ENCODE measurements around the gene CDH11.

DNA sequence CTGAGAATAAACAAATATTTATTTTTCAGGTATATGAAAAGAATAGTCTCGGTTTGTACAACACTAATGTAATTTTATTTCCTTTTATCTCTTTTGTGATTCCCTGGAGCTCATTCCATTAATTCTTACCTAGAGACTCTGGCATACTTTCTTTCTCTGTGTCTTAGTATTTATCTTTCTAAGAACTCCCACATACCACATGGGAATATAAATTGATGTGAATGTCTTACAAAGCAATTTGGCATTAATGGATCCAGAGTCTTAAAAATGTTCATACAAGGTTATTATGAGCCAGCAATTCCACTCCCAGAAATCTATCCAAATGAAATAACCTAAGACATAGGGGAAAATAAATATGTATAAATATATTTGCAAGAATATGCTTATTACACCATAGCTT lies 202.7 kb downstream of the CDH11 start:
- no peak for TF ChIP-seq RFX5 (IDR thresholded peaks at IDR 0.05; ENCODE audit: low read depth, low read length)
- TF ChIP-seq, protein P1, sequence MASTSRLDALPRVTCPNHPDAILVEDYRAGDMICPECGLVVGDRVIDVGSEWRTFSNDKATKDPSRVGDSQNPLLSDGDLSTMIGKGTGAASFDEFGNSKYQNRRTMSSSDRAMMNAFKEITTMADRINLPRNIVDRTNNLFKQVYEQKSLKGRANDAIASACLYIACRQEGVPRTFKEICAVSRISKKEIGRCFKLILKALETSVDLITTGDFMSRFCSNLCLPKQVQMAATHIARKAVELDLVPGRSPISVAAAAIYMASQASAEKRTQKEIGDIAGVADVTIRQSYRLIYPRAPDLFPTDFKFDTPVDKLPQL (IDR thresholded peaks at IDR 0.05; ENCODE audit: extremely low read depth, insufficient read length) = no peak
- TF ChIP-seq, protein P2, sequence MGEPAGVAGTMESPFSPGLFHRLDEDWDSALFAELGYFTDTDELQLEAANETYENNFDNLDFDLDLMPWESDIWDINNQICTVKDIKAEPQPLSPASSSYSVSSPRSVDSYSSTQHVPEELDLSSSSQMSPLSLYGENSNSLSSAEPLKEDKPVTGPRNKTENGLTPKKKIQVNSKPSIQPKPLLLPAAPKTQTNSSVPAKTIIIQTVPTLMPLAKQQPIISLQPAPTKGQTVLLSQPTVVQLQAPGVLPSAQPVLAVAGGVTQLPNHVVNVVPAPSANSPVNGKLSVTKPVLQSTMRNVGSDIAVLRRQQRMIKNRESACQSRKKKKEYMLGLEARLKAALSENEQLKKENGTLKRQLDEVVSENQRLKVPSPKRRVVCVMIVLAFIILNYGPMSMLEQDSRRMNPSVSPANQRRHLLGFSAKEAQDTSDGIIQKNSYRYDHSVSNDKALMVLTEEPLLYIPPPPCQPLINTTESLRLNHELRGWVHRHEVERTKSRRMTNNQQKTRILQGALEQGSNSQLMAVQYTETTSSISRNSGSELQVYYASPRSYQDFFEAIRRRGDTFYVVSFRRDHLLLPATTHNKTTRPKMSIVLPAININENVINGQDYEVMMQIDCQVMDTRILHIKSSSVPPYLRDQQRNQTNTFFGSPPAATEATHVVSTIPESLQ (CRISPR knock-in tag; IDR thresholded peaks at IDR 0.05) = no peak
- no peak for TF ChIP-seq ZNF282 (CRISPR knock-in tag; IDR thresholded peaks at IDR 0.05)
- TF ChIP-seq, protein P3, sequence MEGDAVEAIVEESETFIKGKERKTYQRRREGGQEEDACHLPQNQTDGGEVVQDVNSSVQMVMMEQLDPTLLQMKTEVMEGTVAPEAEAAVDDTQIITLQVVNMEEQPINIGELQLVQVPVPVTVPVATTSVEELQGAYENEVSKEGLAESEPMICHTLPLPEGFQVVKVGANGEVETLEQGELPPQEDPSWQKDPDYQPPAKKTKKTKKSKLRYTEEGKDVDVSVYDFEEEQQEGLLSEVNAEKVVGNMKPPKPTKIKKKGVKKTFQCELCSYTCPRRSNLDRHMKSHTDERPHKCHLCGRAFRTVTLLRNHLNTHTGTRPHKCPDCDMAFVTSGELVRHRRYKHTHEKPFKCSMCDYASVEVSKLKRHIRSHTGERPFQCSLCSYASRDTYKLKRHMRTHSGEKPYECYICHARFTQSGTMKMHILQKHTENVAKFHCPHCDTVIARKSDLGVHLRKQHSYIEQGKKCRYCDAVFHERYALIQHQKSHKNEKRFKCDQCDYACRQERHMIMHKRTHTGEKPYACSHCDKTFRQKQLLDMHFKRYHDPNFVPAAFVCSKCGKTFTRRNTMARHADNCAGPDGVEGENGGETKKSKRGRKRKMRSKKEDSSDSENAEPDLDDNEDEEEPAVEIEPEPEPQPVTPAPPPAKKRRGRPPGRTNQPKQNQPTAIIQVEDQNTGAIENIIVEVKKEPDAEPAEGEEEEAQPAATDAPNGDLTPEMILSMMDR (IDR thresholded peaks at IDR 0.05 in 2 of 3, conservative IDR thresholded peaks at IDR 0.05 in 1 of 3; ENCODE audit: insufficient read depth in 2 of 3, low read depth in 1 of 3, low read length in 3 of 3) = no peak
- no peak for TF ChIP-seq ZFPM2 (CRISPR knock-in tag; IDR thresholded peaks at IDR 0.05)
- TF ChIP-seq XRCC4 (IDR thresholded peaks at IDR 0.05; ENCODE audit: extremely low read depth, insufficient read depth, insufficient read length) = no peak
- TF ChIP-seq MTA1 (IDR thresholded peaks at IDR 0.05; ENCODE audit: borderline replicate concordance) = no peak
- no peak for TF ChIP-seq ARHGAP35 (IDR thresholded peaks at IDR 0.05; ENCODE audit: partially characterized antibody)
- no peak for TF ChIP-seq SMARCB1 (IDR thresholded peaks at IDR 0.05; ENCODE audit: insufficient read length, low read depth)

All from K562 (cell line).